ENCODE data around the gene LSAMP.
"Not testable (repeated sequence)": the region's sequence is repeated elsewhere in the genome, so short reads cannot be mapped to it uniquely, and the experiment has no call there.

The LSAMP gene

DNA sequence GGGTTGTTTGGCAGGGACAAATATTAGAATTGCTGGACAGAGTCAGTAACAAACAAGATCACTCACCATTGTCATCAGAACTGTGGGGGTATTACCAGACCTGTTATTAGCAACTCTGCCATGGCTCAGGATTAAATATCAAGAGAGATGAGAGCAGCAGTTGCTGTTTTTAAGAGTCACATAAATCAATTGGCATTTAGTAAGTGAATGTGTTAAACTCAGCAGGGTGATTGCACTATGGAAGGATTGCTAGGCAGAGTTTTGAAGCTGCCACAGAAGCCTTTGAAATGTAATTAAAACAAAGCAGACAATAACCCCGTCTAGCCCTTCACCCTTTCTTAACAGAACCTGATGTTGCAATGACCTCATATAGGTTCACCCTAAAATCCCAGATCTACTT lies 583.2 kb downstream of the LSAMP start:
- no peak for DNase-seq

DNA sequence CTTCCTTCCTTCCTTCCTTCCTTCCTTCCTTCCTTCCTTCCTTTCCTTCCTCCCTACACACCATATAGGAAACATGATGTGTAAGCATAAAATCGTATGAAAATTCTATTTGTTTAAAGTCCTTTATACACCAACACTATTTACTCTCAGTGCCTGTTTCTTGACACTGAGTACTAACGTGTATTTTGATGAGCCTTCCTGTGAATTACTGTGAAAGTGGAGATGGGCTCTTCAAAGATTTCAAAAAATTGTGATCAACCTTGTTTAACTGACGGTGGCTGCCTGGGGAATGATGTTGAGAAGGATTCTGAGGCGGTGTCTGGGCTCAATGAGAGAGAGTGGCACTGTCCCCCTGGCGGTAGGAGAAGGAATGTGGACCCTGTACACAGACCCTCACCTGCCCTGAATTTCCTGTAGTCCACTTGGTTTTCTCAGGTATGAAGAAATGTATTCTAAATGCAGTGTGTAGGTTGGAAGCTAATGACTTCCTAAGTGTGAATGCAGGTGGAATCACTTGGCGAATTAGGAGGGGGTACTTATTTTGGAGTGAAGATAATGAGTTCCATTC lies 584.0 kb downstream of the LSAMP start:
- no peak for DNase-seq

DNA sequence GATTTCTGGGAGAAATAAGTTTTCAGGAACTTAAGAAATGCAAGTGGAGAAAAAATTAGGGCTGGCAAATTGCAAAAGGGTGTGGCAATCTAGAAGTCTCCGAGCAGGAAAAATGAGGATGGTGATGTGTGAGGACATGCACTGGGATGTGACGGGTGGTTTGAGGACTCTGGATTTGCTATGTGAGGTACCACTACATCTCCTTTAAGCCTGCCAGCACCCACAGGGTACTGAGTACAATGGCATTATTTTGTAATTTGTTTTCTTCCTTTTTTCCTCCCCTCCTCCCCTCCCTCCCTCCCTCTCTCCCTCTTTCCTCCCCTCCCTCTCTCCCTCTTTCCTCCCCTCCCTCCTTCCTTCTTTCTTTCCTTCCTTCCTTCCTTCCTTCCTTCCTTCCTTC lies 584.5 kb downstream of the LSAMP start:
- no peak for DNase-seq

DNA sequence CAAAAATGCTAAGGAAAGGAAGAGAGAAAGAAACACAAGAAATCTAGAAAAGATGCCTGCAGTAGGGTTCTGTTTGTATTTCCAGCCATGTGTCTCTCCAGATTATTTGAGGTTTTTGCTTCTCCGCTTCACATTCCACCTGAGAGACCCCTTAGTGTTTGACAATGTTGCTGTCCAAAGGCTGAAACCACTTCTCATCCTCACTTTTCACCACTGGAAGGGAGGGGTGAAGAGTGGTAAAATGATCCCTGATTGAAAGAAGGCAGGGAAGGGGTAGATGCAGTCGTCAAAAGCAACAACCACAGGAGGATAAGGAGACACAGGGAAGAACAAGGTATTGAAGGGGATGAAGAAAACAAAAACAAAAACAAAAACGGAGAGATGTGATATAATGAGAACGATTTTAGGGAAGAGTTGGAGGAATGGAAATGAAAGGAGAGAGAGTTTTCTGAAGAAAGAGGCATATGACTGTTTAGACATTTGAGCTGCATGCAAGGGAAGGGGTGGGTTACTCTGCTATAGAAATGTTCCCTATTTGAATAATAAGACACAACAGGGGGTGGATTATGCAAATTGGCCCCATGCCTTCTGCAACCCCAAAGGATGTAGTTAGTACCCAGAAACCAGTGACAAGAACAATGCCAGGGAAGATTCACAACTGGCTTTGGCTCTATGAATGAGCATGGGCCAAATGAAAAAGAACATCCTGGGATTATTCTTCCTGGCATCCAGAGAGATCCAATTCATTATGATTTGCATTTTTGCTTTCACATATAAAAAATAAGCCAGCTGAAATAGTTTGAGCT lies 586.1 kb downstream of the LSAMP start:
- no peak for DNase-seq

DNA sequence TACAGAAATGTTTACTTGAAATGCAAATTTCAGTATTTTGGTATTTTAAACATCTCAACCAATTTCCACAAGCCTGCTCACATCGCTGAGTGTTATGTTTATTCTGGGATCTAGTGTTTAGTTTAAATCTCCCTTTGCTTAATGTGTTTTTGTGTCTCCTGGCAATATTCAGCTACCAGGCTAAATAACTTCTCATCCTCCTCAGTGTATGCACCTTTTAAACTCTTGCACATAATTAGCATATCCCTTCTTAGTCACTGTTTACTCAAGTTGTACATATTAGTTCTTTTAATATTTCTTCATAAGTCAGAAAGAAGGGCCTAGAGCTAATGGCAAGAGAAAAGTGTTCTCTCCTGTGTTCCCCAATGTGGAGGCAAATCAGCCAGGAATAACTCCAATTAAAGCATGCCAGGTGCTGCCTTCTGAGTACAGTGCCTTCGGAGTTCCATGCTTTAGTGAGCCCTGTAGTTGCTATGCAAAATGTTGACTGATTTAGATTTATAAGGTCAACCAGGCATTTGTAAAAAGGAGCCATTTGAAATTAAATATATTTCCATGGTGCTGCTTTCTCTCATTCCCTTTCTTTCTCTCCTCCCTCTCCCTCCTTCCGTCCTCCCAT lies 587.7 kb downstream of the LSAMP start:
- no peak for DNase-seq

DNA sequence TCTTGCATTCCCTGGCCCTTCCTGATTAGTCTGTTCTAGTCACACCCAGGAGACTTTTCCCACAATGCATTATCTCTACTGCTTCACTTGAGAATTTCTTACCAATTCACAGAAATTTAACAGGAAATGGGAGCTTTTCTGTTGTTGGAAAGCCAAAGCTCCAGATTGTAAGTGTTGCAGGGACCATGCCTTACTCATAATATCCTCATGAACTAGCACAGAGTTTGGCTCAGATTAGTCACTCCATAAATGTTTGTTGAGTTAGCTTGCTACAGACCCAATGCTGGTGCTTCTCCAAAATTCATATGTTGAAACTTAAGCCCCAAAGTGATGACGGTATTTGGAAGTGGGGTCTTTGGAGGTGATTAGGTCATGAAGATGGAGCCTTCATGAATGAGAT lies 589.4 kb downstream of the LSAMP start:
- DNase-seq = no peak

DNA sequence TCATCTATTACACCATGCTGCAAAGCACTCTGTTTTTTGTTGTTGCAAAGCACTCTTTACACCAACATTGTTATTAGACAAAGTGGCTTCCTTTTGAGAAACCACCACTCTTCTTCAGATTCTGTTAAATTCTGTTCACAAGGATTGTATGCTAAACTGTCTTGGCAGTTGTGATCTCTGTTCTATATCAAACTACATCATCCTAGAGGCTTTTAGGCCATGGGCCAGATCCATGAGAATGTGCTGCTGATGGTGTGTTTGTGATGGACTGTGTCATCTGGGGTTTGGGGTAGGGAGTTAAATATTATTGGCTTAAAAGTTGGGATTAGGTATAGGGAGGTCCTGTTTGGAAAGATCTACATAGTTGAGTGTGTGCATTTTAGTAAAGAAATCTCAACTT lies 592.2 kb downstream of the LSAMP start:
- no peak for DNase-seq

DNA sequence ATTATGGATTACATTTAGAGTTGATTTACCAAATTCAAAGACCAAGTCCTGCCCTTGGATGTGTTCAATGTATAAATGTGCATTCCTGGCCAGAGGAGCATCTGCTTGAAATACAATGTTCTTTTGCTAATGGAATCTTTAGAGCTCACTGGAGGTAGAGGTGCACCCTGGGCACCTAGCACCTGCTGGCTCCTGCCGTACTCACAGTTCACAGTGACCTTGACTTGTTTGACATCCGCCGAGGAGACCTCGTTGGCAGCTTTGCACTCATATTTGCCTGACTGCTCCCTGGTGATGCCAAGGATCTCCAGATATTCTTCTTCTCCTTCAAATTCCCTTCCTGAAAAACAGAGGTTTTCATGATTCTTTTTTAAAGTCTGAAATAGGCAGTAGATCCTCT lies 593.0 kb downstream of the LSAMP start:
- no peak for DNase-seq

DNA sequence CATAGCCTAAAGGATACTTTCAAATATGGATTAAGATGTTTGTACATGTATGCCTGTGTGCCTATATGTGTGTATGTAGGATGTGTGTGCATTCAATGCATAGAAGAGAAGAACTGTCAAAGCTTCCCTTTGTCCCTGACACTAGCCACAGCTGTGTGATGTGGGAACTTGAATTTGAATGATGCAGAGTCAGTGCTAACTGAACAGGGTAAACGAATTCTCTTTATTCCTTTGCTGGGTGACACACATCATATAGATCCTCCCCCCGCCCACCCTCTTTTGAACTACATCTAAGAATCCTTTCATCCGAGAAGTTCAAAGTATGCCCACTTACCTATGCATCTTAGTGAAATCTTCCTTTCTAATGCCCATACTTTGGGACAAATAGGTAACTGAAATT lies 593.7 kb downstream of the LSAMP start:
- no peak for DNase-seq

DNA sequence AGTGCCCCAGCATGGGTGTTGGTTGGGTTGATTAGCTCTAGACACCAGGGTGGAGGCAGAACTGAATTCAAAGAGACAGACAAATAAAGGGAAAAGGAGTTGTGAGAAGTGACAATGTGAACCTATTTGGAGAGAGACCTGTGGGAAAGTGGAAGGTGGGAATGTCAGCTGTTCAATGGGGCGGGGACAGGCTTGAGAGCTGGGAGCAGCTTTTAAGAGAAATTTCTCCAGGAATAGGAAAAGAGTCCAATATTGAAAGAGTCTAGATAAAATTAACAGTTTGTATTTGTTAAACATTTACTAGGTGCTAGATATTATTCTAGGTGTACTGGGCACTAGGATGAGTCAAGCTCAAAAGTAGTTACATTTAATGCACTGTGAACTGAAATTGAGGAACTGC lies 596.6 kb downstream of the LSAMP start:
- DNase-seq = no peak

DNA sequence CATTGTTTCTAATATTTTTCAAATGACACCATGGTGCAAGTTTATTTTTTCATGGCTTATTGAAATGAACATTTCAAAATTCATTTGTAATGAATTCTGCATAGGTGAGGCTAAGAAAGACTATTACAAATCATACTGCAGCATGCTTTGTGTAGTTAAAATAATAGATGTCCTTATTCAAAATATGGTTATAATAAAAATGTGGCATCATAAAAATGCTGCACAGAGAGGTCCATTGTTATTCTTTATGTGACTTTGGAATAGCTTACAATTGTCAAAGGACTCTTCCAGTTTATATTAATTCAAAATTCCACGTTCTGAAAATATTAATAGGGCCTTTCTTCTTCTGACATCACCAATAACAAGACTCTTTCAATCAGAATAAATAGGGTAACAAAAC lies 599.3 kb downstream of the LSAMP start:
- no peak for DNase-seq

DNA sequence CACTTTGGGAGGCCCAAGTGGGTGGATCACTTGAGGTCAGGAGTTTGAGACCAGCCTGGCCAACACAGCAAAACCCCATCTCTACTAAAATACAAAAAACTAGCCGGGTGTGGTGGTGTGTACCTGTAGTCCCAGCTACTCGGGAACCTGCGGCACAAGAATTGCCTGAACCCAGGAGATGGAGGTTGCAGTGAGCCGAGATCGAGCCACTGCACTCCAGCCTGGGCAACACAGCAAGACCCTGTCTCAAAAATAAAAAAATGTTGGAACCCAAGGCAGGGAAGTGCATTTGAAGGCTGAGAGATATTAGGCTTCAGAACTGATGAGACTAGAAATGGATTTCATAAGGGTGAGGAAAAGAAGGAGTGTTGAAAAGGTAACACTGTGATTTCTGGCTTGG lies 600.6 kb downstream of the LSAMP start:
- not testable (repeated sequence) for DNase-seq

DNA sequence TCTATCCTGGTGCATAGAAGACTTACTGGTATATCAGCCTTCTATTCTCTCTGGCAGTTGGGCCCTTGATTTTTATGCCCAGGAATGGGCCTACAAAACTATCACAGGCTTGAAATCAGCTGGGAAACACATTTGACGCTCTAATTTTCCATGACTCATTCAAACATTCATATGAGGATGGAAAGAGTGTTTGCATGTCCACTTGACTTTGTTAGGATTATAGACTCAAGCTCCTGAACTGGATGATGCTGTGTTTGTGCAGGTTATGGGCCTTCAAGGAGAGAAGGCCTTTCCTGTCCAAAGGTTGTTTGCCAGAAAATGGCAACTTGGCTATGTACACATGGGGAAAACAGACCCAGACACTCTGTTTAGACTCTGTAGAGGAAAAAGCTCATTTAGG lies 602.1 kb downstream of the LSAMP start:
- no peak for DNase-seq

DNA sequence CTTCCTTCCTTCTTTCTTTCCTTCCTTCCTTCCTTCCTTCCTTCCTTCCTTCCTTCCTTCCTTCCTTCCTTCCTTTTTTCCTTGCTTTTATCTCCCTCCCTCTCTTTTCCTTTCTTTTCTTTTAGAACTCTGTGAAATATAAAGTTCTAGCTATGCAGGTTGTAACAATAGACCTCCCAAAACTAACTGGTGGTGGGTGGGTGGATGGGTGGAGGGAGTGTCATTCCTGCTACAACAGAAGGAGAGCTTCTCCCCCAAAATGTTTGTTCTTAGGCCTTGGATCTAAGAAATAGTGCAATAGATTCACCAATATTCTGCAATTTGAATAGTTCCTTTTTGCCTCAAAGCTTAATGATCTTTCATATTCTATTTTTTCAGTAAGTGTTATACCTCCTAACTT lies 606.0 kb downstream of the LSAMP start:
- DNase-seq = no peak

DNA sequence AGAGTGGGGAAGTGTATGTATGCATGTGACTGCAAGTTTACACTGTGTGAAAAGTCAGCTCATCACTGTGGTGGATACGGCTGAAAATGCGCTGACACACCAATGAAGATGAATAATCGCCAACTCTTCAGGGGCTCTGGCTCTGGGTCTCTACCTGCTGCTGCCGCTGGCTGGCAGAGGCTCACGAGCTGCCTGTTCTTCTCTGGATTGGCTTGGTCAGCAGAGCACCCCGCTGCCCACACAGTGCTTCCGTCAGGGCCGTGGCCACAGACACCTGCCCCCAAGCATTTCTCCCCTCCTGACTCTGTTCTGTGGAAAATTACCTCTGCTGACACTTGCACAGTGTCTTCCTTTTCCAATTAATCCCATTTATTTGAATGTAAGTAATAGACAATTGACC lies 606.5 kb downstream of the LSAMP start:
- no peak for DNase-seq

DNA sequence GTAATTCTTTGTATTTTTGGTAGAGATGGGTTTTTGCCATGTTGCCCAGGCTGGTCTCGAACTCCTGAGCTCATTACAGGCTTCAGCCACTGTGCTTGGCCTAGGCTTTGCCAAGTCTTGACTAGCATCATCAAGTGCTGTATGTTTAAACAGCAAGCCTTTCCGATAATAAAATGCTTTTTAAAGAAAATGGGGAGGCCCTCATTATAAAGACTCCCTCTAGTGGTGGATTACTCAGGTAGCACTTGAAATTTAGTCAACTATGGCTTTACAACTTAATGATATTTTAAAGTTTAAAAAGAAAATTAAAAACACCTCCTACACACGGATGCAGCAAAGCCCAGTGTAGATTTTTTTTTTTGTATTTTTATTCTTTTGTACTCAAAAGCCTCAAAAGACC lies 608.3 kb downstream of the LSAMP start:
- DNase-seq = no peak

DNA sequence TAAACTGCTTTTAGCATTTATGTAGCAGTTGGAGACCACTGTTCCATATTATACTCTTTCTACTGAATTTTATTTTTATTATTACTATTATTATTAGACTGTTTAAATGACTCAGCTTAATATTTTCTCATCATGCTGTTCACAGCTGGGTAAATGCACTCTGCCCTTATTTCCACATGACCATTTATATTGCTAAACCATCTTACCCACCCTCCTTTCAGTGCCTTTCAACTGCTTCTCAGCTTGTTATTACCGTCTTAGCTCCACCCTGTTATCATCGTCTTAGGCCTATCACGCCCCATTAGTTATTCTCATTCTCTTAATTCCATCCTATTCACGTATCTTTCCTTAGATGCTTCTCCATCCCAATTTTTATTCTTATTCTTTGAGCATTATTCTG lies 609.3 kb downstream of the LSAMP start:
- no peak for DNase-seq

DNA sequence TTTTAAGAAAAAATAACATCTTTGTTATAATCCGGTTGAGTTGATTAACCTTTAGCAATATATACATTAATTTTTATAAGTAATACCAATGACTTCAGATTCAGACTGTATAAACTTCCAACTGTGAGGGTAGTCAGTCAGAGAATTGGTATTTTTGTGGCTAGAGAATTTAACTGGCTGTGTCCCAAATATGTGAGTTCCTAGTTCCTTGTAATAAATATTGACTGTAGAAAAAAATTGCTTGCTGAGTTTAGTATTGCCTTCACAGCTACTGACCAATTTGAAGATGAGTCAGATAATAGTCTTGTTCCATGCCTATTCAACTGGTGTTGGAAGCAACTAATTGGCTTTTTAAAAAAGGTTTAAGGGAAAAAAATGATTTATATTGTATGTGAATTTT lies 611.2 kb downstream of the LSAMP start:
- no peak for DNase-seq

DNA sequence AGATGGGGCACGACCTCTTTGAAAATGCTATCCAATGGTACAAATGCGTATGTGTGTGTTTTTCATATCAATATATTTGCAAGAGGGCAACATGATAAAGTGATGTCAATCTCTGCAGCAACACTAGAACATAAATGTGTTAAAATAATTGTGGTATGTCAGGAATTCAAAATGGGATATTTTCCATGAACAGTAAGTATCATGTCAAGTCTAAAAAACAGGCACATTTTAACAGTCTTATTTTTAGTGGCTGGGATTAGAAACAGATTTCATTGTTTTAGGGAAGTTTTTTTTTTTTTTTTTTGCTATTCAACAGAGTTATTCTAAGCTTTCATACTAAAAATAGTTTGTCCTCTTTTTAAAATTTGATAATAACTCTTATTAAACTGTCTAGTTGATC lies 612.2 kb downstream of the LSAMP start:
- no peak for DNase-seq

DNA sequence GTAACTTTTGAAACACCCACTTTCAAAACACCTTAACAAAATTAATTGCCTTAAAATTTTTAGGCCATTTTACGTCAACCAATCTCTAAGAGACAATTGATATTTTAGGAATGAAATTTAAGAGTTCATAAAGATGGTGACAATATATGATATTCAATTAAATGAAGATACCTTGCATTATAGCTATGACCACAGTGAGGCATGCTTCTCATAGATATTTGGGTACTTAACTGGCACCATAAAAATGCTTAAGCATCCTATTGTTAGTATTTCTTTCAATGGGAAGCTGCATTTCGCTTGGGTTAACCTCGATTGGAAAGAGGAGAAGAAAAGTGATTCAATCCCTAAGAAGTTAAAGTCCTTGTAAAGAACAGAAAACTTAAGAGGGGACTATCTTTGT lies 613.0 kb downstream of the LSAMP start:
- no peak for DNase-seq

DNA sequence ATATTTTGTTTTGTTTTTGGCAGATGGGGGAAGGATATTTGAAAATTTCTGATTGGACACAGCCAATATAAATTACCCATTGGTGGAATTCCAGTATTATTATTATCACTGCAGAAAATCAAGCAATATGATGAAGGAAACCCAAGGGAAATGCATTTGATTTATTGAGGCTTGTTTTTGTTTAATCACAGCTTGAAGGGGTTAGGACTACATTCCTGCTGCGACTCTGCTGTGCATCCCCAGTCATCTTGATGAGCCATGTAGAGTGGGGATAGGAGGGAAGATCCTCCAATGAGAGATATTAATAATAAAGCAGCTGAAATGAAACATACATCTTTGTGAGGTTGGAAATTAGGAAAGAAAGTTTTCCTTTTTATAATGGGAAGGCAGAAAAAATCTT lies 613.4 kb downstream of the LSAMP start:
- DNase-seq = no peak

DNA sequence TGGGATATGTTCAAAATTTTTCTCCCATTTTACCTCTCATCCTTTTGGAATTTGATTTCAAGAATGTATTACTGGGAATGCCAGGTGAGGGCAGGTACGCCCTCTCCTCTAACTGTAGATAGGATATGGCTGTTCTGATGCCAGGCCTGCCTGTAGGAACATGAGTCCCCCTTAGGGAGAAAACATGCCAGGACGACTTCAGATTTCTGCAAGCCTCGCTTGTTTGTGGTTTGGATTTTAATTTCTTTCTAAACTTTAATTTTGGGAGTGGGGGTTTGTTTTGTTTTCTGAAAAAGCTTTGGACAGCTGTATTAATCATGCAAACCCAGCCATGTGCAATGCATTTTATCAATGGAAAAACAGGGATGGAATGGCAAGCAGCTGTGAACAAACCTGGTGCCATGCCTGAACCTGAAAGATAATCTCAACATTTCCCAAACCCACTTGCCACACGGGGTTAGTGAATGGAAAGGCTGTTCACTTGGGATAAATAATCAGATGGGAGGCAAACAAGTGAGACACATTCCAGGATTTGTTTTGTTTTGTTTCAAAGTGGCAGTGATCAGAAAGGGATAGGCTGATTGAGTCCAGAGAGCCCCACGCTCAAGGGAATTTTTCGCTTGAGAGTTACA lies 614.4 kb downstream of the LSAMP start:
- DNase-seq = no peak

DNA sequence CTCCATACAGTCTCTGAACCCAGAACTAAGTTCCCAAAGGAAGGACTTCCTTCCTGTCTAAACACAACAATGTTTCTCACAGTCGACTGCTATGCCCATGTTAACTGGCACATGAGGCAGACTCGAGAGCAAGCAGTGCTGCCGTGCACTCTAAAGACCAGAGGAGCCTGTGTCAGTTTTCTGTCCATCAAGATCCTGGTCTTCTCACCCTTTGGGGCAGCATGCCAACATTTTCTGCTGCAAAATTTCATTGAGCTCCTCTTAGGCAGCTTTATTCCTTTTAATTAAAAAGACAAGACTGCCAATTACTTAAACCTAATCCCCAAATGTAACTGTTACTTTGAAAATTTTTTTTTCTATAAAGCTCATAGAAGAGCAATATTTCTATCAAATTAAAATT lies 616.9 kb downstream of the LSAMP start:
- DNase-seq = no peak

DNA sequence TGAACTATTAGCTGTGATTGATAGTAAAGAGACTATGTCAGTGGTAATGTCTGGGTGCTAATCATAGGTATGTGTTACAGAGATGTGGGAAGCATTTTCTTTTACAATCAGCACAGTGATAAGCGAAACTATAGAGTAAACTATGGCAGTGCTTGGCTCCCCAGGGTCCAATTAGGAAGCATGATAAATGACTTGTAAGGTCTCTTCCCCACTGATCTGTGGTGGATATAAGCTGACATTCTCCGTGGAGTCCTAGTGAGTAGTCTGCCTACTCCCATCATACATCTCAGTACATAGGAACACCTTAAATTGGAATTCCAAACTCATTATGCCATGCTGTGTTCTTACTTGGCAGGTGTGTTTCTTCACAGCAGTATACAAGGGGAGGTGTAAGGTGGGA lies 617.8 kb downstream of the LSAMP start:
- no peak for DNase-seq

Measured in activated CD4-positive, CD25-positive, alpha-beta regulatory T cell treated with anti-CD3 and anti-CD28 coated beads, Interleukin-2, amount 50 U/mL, for 72 hours (primary cell).